ENCODE data around the gene KIF4A.

Gene KIF4A

DNA sequence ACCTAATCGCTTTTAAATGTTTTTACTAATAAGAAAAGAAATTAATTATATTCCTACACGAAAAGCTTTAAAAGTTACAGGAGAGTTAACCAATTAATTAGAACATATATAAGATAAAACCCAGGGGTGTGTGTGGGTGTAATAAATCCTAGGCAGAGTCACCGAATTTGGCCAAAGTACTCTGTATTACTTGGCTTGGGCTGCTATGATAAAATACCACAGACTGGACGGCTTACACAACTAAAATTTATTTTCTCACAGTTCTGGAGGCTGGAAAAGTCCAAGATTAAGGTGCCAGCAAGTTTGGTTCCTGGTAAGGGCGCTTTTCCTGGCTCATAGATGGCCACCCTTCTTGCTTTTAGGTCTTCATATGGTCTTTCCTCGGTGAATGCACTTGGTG lies 45.0 kb upstream of the KIF4A start:
- no peaks in the 10 kb centered on the region for H3K27me3 ChIP-seq (ENCODE audit: insufficient read depth, poor library complexity, severe bottlenecking)
- TF ChIP-seq POLR2AphosphoS5 (IDR thresholded peaks at IDR 0.05; ENCODE audit: low read depth) = no peak
- no peak for TF ChIP-seq GABPA (IDR thresholded peaks at IDR 0.05; ENCODE audit: low read depth)
- H3K27ac ChIP-seq (replicated peaks) = no peak overlapping the region
- H3K4me3 ChIP-seq (replicated peaks; ENCODE audit: insufficient read depth, low read length) = no peak overlapping the region
- DNase-seq (ENCODE audit: low read depth in 1 of 2, low spot score in 1 of 2) = no peak

- no peak for TF ChIP-seq SPI1 (IDR thresholded peaks at IDR 0.05; ENCODE audit: borderline replicate concordance, low read depth)
- Histone ChIP-seq H3K4me3 (replicated peaks; ENCODE audit: insufficient read depth, low read length) (no peak overlapping the region), H3K27me3 (ENCODE audit: insufficient read depth, poor library complexity, severe bottlenecking) (no peaks in the 10 kb centered on the region), H3K27ac (replicated peaks) (no peak overlapping the region)
- no peak for DNase-seq (ENCODE audit: low read depth in 1 of 2, low spot score in 1 of 2)
Observed at GRCh38 chrX:70247252-70247651, 42.7 kb upstream of the KIF4A start.

DNA sequence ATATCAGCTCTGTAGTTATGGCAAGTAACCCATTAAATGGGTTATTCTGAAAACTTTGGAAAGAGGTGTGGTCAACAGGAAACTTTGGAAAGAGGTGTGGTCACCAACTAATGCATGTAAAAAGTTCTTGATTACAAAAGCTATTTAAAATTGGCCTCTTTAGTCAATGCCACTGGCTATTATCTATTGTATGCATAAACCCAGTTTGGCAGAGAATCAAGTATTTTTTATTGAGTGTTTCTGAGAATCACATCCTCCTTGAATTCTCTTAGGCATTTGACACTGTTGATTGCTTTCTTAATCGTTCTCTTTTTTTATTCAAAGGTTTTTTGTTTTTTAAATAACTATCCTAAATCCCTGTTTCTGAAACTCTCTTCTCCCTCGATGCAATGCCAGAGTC lies 37.4 kb upstream of the KIF4A start:
- no peak overlapping the region for H3K27ac ChIP-seq (replicated peaks)
- H3K4me3 ChIP-seq (replicated peaks; ENCODE audit: insufficient read depth, low read length) = no peak overlapping the region
- no peak for DNase-seq (ENCODE audit: low read depth in 1 of 2, low spot score in 1 of 2)
- H3K27me3 ChIP-seq (ENCODE audit: insufficient read depth, poor library complexity, severe bottlenecking) = no peaks in the 10 kb centered on the region
- TF ChIP-seq, protein P1, sequence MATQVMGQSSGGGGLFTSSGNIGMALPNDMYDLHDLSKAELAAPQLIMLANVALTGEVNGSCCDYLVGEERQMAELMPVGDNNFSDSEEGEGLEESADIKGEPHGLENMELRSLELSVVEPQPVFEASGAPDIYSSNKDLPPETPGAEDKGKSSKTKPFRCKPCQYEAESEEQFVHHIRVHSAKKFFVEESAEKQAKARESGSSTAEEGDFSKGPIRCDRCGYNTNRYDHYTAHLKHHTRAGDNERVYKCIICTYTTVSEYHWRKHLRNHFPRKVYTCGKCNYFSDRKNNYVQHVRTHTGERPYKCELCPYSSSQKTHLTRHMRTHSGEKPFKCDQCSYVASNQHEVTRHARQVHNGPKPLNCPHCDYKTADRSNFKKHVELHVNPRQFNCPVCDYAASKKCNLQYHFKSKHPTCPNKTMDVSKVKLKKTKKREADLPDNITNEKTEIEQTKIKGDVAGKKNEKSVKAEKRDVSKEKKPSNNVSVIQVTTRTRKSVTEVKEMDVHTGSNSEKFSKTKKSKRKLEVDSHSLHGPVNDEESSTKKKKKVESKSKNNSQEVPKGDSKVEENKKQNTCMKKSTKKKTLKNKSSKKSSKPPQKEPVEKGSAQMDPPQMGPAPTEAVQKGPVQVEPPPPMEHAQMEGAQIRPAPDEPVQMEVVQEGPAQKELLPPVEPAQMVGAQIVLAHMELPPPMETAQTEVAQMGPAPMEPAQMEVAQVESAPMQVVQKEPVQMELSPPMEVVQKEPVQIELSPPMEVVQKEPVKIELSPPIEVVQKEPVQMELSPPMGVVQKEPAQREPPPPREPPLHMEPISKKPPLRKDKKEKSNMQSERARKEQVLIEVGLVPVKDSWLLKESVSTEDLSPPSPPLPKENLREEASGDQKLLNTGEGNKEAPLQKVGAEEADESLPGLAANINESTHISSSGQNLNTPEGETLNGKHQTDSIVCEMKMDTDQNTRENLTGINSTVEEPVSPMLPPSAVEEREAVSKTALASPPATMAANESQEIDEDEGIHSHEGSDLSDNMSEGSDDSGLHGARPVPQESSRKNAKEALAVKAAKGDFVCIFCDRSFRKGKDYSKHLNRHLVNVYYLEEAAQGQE (IDR thresholded peaks at IDR 0.05; ENCODE audit: insufficient replicate concordance, low read depth) = no peak

- TF ChIP-seq CTCF (IDR thresholded peaks at IDR 0.05; ENCODE audit: insufficient read depth, low read length) (no peak), GABPA (IDR thresholded peaks at IDR 0.05; ENCODE audit: low read depth) (no peak), POLR2AphosphoS5 (IDR thresholded peaks at IDR 0.05; ENCODE audit: low read depth) (no peak), SPI1 (IDR thresholded peaks at IDR 0.05; ENCODE audit: borderline replicate concordance, low read depth) (no peak)
- TF ChIP-seq, protein P1 (IDR thresholded peaks at IDR 0.05; ENCODE audit: insufficient replicate concordance, low read depth) = no peak
- Histone ChIP-seq H3K27ac (replicated peaks) (no peak overlapping the region), H3K27me3 (ENCODE audit: insufficient read depth, poor library complexity, severe bottlenecking) (no peaks in the 10 kb centered on the region)
Observed at GRCh38 chrX:70253377-70254062, 36.4 kb upstream of the KIF4A start.

DNA sequence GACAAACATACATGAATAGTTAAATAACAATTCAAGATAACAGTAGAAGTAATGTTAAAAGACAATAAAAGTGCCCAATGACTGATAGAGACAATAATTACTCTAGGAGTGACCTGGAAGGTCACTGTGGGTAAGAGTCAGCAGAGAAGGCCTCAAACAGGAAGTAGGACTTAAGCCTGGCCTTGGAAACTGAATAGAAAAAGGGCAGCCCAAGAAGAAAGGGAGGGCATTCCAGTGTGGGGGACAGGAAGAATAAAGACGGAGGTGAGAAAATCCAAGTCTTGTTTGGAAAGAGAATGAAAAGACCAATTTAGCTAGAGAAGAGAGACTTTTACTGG lies 35.9 kb upstream of the KIF4A start:
- Histone ChIP-seq H3K4me3 (replicated peaks; ENCODE audit: insufficient read depth, low read length) (no peak overlapping the region), H3K27ac (replicated peaks) (no peak overlapping the region), H3K27me3 (ENCODE audit: insufficient read depth, poor library complexity, severe bottlenecking) (no peaks in the 10 kb centered on the region)
- TF ChIP-seq GABPA (IDR thresholded peaks at IDR 0.05; ENCODE audit: low read depth) = no peak
- TF ChIP-seq SPI1 (IDR thresholded peaks at IDR 0.05; ENCODE audit: borderline replicate concordance, low read depth) = no peak
- TF ChIP-seq CTCF (IDR thresholded peaks at IDR 0.05; ENCODE audit: insufficient read depth, low read length) = no peak
- TF ChIP-seq, protein P1 (IDR thresholded peaks at IDR 0.05; ENCODE audit: insufficient replicate concordance, low read depth) = no peak
- TF ChIP-seq POLR2AphosphoS5 (IDR thresholded peaks at IDR 0.05; ENCODE audit: low read depth) = no peak
- DNase-seq (ENCODE audit: low read depth in 1 of 2, low spot score in 1 of 2) = no peak

More at GRCh38 chrX:70253377-70254062, 36.4 kb upstream of the KIF4A start:
- no peak for DNase-seq (ENCODE audit: low read depth in 1 of 2, low spot score in 1 of 2)
- no peak overlapping the region for H3K4me3 ChIP-seq (replicated peaks; ENCODE audit: insufficient read depth, low read length)
